ENCODE results near the gene FYB2.

GRCh38 chr1:56868761-56869160, 49.6 kb upstream of the FYB2 start:
- TF ChIP-seq POLR2AphosphoS5 (IDR thresholded peaks at IDR 0.05) (no peak), CTCF (IDR thresholded peaks at IDR 0.05 in 8 of 11, conservative IDR thresholded peaks at IDR 0.05 in 3 of 11) (no peak), POLR2A (IDR thresholded peaks at IDR 0.05) (no peak)

All from spleen (tissue), 7 donors.